Stimulated activated CD8-positive, alpha-beta memory T cell treated with anti-CD3 and anti-CD28 coated beads, Interleukin-2, amount 100 ng/mL, for 48 hours (primary cell): ENCODE measurements around the gene MRPL11.
A peak's percentile ranks its signal among the peaks of the same experiment; 100 is the strongest.

Experiments
- DNase-seq, 2 donors: peaks; one replicate each; pipeline ENCODE4 v3.0.0-alpha.2; 2020; ENCODE audit warnings: low read depth in 2 of 2

MRPL11 gene

GRCh38 chr11:66438504-66439466, at the start of gene MRPL11:
MRPL11 (minus strand) TSS chr11:66438848; CDS start chr11:66438754, 94 bp downstream.
- peak; percentile 76 to 83 for DNase-seq

- no peak for DNase-seq
Observed at GRCh38 chr11:66484806-66485380, 46.2 kb upstream of the MRPL11 start.

GRCh38 chr11:66480117-66480938, 41.7 kb upstream of the MRPL11 start, which contains the start of gene DPP3:
DPP3 (plus strand) TSS chr11:66480434; CDS start chr11:66482201, 1,767 bp downstream.
- DNase-seq = peak; percentile 94 to 98

GRCh38 chr11:66479394-66480116, 40.9 kb upstream of the MRPL11 start:
- no peak for DNase-seq

- no peak for DNase-seq
Observed at GRCh38 chr11:66478729-66479393, 40.2 kb upstream of the MRPL11 start.

GRCh38 chr11:66477263-66478201, 38.9 kb upstream of the MRPL11 start:
- DNase-seq = no peak

GRCh38 chr11:66476841-66477251, 38.2 kb upstream of the MRPL11 start:
- DNase-seq = no peak

- DNase-seq = no peak
Observed at GRCh38 chr11:66476173-66476840, 37.7 kb upstream of the MRPL11 start.

GRCh38 chr11:66475349-66476172, 36.9 kb upstream of the MRPL11 start:
- DNase-seq = no peak

GRCh38 chr11:66473608-66474515, 35.2 kb upstream of the MRPL11 start:
- DNase-seq = no peak

GRCh38 chr11:66473167-66473566, 34.5 kb upstream of the MRPL11 start:
- DNase-seq = no peak

GRCh38 chr11:66472054-66472453, 33.4 kb upstream of the MRPL11 start:
- no peak for DNase-seq

- DNase-seq = no peak
Observed at GRCh38 chr11:66471142-66471541, 32.5 kb upstream of the MRPL11 start.

- no peak for DNase-seq
Observed at GRCh38 chr11:66470015-66470414, 31.4 kb upstream of the MRPL11 start.

GRCh38 chr11:66469441-66469840, 30.8 kb upstream of the MRPL11 start:
- no peak for DNase-seq

- no peak for DNase-seq
Observed at GRCh38 chr11:66468691-66469090, 30.0 kb upstream of the MRPL11 start.

- DNase-seq = peak in 1 of 2 donors; percentile 18
Observed at GRCh38 chr11:66467756-66468155, 29.1 kb upstream of the MRPL11 start.
